ENCODE measurements around the gene DOCK3.

- TF ChIP-seq POLR2AphosphoS5 (IDR thresholded peaks at IDR 0.05; ENCODE audit: low read depth, low read length) (no peak), POLR2A (IDR thresholded peaks at IDR 0.05; ENCODE audit: low read depth, low read length) (no peak)
Observed at GRCh38 chr3:50661321-50661837, 13.3 kb upstream of the DOCK3 start.

Data from GM12891 (cell line).